SK-N-MC (cell line): ENCODE results near the gene LANCL2.

ENCODE experiments used
- DNase-seq: peaks from one replicate; pipeline ENCODE4 v3.0.0-alpha.2; 2011; ENCODE audit warnings: low read depth, low spot score
- H3K27ac ChIP-seq: fragments of 200-600 bp; sonication (generic); 2 replicates; pipeline ENCODE4 v1.5.1; 2016; ENCODE audit warnings: mixed run types
- H3K36me3 ChIP-seq: fragments of 200-600 bp; sonication (generic); 2 replicates; pipeline ENCODE4 v1.6.1; 2017; ENCODE audit warnings: antibody characterized with exemption, low read length, mixed read lengths; ENCODE audit not compliant: insufficient read depth
- H3K4me3 ChIP-seq: fragments of 200-600 bp; sonication (generic); 2 replicates; pipeline ENCODE4 v1.5.1; 2016
- H3K9ac ChIP-seq: fragments of 200-600 bp; sonication (generic); 2 replicates; pipeline ENCODE4 v1.8.0; 2017; ENCODE audit warnings: mixed run types, mixed read lengths; ENCODE audit not compliant: insufficient read length
- H3K9me3 ChIP-seq: fragments of 200-600 bp; sonication (generic); 2 replicates; pipeline ENCODE4 v1.6.1; 2017; ENCODE audit warnings: low read depth, mild to moderate bottlenecking, antibody characterized with exemption, low read length, moderate library complexity, mixed read lengths
- EZH2 ChIP-seq: fragments of 200-600 bp; sonication (generic); IDR thresholded peaks from one replicate; pipeline ENCODE4 v1.6.1; 2017; ENCODE audit warnings: antibody characterized with exemption
- FOXP2 ChIP-seq: optimal IDR thresholded peaks from 2 replicates; pipeline ENCODE3; 2011; ENCODE audit warnings: mild to moderate bottlenecking, moderate library complexity; ENCODE audit not compliant: insufficient read depth; ENCODE audit errors: extremely low read length, control extremely low read depth
- POLR2AphosphoS5 ChIP-seq: IDR thresholded peaks from 2 replicates; pipeline ENCODE4 v1.6.1; 2012; ENCODE audit warnings: mild to moderate bottlenecking, low read depth, low read length, borderline replicate concordance

The LANCL2 gene

DNA sequence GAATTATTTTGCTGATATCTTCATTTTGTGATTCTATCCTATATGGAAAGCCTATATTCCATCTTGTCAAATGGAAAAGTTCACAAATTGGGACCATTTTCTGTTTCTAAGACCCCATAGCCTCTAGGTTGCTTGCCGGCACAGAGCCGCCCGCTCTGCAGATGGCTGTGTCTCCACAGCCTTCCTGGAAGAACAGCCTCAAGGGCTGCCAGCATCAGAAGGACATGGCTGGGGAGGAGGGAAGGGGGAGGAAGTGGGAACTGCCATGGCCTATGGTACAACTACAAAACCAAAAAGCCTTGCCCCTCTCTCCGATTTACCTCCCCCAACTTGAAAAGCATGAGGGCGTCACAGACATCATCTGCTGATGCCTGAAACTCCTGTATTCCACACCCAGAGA lies 75.9 kb downstream of the LANCL2 start:
- Histone ChIP-seq H3K27ac (no peak overlapping the region), H3K9ac (no peak overlapping the region), H3K36me3 (no peaks in the 10 kb centered on the region), H3K4me3 (no peak overlapping the region), H3K9me3 (no peaks in the 10 kb centered on the region)
- TF ChIP-seq FOXP2 (no peak), POLR2AphosphoS5 (no peak), EZH2 (no peak)
- DNase-seq, result no peak

- H3K4me3 ChIP-seq, result no peak overlapping the region
- H3K27ac ChIP-seq, result no peak overlapping the region
- H3K36me3 ChIP-seq, result no peaks in the 10 kb centered on the region
- H3K9ac ChIP-seq, result no peak overlapping the region
- TF ChIP-seq EZH2 (no peak), FOXP2 (no peak), POLR2AphosphoS5 (no peak)
- no peaks in the 10 kb centered on the region for H3K9me3 ChIP-seq
- DNase-seq, result no peak
Measured at GRCh38 chr7:55441774-55442522, 76.8 kb downstream of the LANCL2 start.

- TF ChIP-seq POLR2AphosphoS5 (no peak), FOXP2 (no peak), EZH2 (no peak)
- no peak for DNase-seq
- no peak overlapping the region for H3K9ac ChIP-seq
- no peaks in the 10 kb centered on the region for H3K36me3 ChIP-seq
- no peak overlapping the region for H3K27ac ChIP-seq
- H3K9me3 ChIP-seq, result no peaks in the 10 kb centered on the region
- no peak overlapping the region for H3K4me3 ChIP-seq
Measured at GRCh38 chr7:55444786-55445185, 79.6 kb downstream of the LANCL2 start.

DNA sequence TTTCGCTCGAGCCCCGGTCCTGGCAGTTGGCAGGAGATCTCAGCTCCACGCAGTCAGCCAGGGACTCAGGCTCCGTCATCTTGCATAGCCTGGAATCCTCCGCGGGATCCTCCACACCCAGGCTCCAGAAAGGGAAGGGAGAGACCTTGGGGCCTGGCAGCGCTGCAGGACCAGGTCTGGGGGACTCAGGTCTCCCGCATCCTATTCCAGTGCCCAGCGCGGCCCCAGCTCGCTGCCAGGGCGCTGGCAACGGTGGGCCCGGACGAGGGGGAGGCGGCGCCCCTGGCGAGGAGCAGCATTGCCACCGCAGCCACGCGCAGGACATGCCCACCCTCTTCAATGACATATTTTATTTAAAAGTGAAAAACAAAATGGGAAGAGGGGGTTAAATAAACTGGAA lies 83.4 kb downstream of the LANCL2 start:
- no peaks in the 10 kb centered on the region for H3K36me3 ChIP-seq
- no peak overlapping the region for H3K9ac ChIP-seq
- H3K27ac ChIP-seq, result no peak overlapping the region
- TF ChIP-seq EZH2 (no peak), FOXP2 (no peak), POLR2AphosphoS5 (no peak)
- DNase-seq, result no peak
- H3K4me3 ChIP-seq, result no peak overlapping the region
- H3K9me3 ChIP-seq, result no peaks in the 10 kb centered on the region

DNA sequence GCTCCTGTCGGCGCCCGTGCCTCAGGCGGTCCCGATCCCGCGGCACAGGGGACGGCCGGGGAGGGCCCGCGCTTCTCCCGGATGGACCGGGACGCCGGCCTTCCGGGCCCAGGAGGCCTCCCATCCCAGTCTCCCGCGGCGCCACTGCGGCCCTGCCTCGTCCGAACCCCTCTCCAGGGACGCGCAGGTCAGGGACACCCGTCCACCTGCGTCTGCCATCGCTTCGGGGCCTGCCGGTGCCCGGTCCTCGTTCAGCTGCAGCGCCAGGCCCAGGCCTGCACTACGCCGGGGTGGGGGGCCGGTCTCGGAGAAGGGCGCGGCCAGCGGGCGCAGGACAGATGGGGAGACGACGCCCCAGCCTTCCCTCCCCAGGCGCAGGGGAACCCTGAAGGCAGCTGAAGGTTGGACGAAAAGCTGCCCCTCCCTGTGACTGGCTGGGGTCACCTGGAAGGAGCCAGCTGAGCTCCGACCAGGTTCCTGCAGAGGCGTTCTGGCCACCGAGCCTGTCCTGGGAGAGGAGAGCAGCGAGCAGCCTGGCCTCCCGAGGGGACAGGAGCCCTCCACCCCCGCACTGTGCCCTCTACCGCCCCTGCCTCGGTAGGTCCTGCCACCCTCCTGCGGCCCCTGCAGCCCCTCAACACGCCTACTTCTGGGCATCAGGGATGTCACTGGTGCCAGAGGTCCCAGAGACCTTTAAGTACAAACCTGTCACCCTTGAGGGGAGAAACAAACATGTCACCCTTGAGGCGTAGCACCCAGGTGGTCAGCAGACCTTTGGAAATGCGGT lies 84.3 kb downstream of the LANCL2 start:
- Histone ChIP-seq H3K4me3 (no peak overlapping the region), H3K9me3 (no peaks in the 10 kb centered on the region), H3K9ac (no peak overlapping the region), H3K36me3 (no peaks in the 10 kb centered on the region), H3K27ac (no peak overlapping the region)
- TF ChIP-seq FOXP2 (no peak), POLR2AphosphoS5 (no peak), EZH2 (no peak)
- no peak for DNase-seq

DNA sequence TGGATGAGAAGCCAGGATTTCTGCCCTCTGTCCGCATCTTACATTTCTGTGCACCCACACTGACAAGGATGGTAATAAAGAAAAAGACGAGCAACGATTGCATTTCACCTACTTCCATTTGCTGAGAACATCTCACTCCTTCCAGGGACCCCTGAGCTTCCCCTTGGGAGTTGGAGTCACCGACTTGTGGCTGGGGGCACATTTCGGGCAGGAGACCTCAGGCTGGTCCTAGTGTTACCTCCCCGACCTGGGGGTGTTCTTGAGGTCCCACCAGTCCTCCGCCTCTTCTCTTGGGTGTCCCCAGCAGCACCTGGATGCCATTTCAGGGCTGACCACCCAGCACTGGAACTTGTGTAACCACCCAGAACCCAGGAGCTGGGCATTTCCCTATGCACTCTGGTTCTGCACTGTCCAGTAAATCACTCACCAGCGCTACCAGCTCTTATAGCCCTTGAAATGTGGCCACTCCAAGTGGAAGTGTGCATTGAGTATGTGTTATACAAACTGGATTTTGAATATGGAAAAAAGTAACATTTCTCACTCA lies 84.9 kb downstream of the LANCL2 start:
- no peak overlapping the region for H3K9ac ChIP-seq

GRCh38 chr7:55452971-55453370 lies 87.8 kb downstream of the LANCL2 start:
- Histone ChIP-seq H3K4me3 (no peak overlapping the region), H3K27ac (no peak overlapping the region), H3K9ac (no peak overlapping the region), H3K36me3 (no peaks in the 10 kb centered on the region), H3K9me3 (no peaks in the 10 kb centered on the region)
- no peak for TF ChIP-seq FOXP2
- no peak for TF ChIP-seq POLR2AphosphoS5
- no peak for TF ChIP-seq EZH2
- no peak for DNase-seq

More for the DNA sequence above, 84.9 kb downstream of the LANCL2 start:
- no peak overlapping the region for H3K27ac ChIP-seq
- H3K36me3 ChIP-seq, result no peaks in the 10 kb centered on the region
- no peaks in the 10 kb centered on the region for H3K9me3 ChIP-seq
- H3K4me3 ChIP-seq, result no peak overlapping the region
- no peak for DNase-seq
- TF ChIP-seq EZH2 (no peak), POLR2AphosphoS5 (no peak), FOXP2 (no peak)

GRCh38 chr7:55457801-55458200 lies 92.7 kb downstream of the LANCL2 start:
- no peak for DNase-seq
- H3K27ac ChIP-seq, result no peak overlapping the region
- no peaks in the 10 kb centered on the region for H3K36me3 ChIP-seq
- H3K9me3 ChIP-seq, result peaks cover 3% of the 10 kb centered on the region; the same call in 1 of the 2 replicates
- no peak overlapping the region for H3K9ac ChIP-seq
- no peak for TF ChIP-seq POLR2AphosphoS5
- TF ChIP-seq FOXP2, result no peak
- no peak for TF ChIP-seq EZH2
- H3K4me3 ChIP-seq, result no peak overlapping the region
